HepG2 (cell line): Measurements from ENCODE around the gene COASY. TPM values are rescaled to one million over a fixed set of nuclear protein-coding genes. Genes with fewer than 3 reads are reported as not detected.

ENCODE experiments used
- ATF5 ChIP-seq: sonication (generic); formaldehyde crosslinking; IDR thresholded peaks from 2 replicates; pipeline ENCODE4 v1.4.0; 2020; ENCODE audit warnings: mild to moderate bottlenecking, low read depth, missing genetic modification reagents
- EP300 ChIP-seq, 3 experiments: sonication (generic) in 1 of 3; formaldehyde crosslinking in 1 of 3; IDR thresholded peaks; 2 replicates each; pipeline versions ENCODE4 v1.5.1 to v1.6.1; 2011 to 2020; ENCODE audit warnings: low read depth in 2 of 3, low read length in 2 of 3, borderline replicate concordance in 1 of 3, improper control_type of control experiment in 1 of 3, mild to moderate bottlenecking in 1 of 3, missing genetic modification reagents in 1 of 3, moderate library complexity in 1 of 3
- ETS1 ChIP-seq: sonication (generic); formaldehyde crosslinking; IDR thresholded peaks from 2 replicates; pipeline ENCODE4 v1.4.0; 2020; ENCODE audit warnings: missing genetic modification reagents
- HOXA3 ChIP-seq: sonication (generic); formaldehyde crosslinking; IDR thresholded peaks from 2 replicates; pipeline ENCODE4 v1.5.0; 2020; ENCODE audit warnings: missing genetic modification reagents
- HOXA9 ChIP-seq: sonication (generic); formaldehyde crosslinking; IDR thresholded peaks from 2 replicates; pipeline ENCODE4 v1.8.1; 2022; ENCODE audit warnings: missing genetic modification reagents, mild to moderate bottlenecking, moderate library complexity, borderline replicate concordance
- KLF16 ChIP-seq, 2 experiments: sonication (generic) in 1 of 2; formaldehyde crosslinking in 1 of 2; IDR thresholded peaks; 2 replicates each; pipeline versions ENCODE4 v1.6.1 to v1.8.0; 2016 to 2023; ENCODE audit warnings: missing genetic modification reagents in 2 of 2, missing compliant biosample characterization in 1 of 2
- MTERF4 ChIP-seq: sonication (generic); formaldehyde crosslinking; IDR thresholded peaks from 2 replicates; pipeline ENCODE4 v1.8.0; 2023; ENCODE audit warnings: mild to moderate bottlenecking, missing genetic modification reagents
- NFE2L1 ChIP-seq: sonication (generic); formaldehyde crosslinking; IDR thresholded peaks from 2 replicates; pipeline ENCODE4 v1.4.0; 2020; ENCODE audit warnings: missing genetic modification reagents, mild to moderate bottlenecking, borderline replicate concordance
- POLR2AphosphoS5 ChIP-seq: IDR thresholded peaks from 2 replicates; pipeline ENCODE4 v1.6.1; 2012; ENCODE audit warnings: low read depth, low read length
- RXRB ChIP-seq: IDR thresholded peaks from 2 replicates; pipeline ENCODE4 v1.6.1; 2016; ENCODE audit warnings: borderline replicate concordance, missing genetic modification reagents, missing compliant biosample characterization
- TRIM24 ChIP-seq: sonication (generic); formaldehyde crosslinking; IDR thresholded peaks from 2 replicates; pipeline ENCODE4 v1.8.0; 2022; ENCODE audit warnings: mild to moderate bottlenecking, missing genetic modification reagents
- ZBTB38 ChIP-seq: sonication (generic); formaldehyde crosslinking; IDR thresholded peaks from 2 replicates; pipeline ENCODE4 v1.5.1; 2020; ENCODE audit warnings: mild to moderate bottlenecking, missing genetic modification reagents
- ZBTB7B ChIP-seq: sonication (generic); formaldehyde crosslinking; IDR thresholded peaks from 2 replicates; pipeline ENCODE4 v1.4.0; 2020; ENCODE audit warnings: missing genetic modification reagents
- ZNF12 ChIP-seq: sonication (generic); formaldehyde crosslinking; IDR thresholded peaks from 2 replicates; pipeline ENCODE4 v1.5.0; 2020; ENCODE audit warnings: missing genetic modification reagents
- ZNF207 ChIP-seq: fragments of 450-650 bp; IDR thresholded peaks from 2 replicates; pipeline ENCODE4 v1.6.1; 2016; ENCODE audit warnings: antibody characterized with exemption, borderline replicate concordance
- ZNF24 ChIP-seq: fragments of 450-650 bp; IDR thresholded peaks from 2 replicates; pipeline ENCODE4 v1.6.1; 2017; ENCODE audit warnings: antibody characterized with exemption, mild to moderate bottlenecking
- ZNF275 ChIP-seq: sonication (generic); formaldehyde crosslinking; IDR thresholded peaks from 2 replicates; pipeline ENCODE4 v1.8.0; 2022; ENCODE audit warnings: missing genetic modification reagents, mild to moderate bottlenecking, inconsistent platforms, borderline replicate concordance
- ZNF30 ChIP-seq: sonication (generic); formaldehyde crosslinking; IDR thresholded peaks from 2 replicates; pipeline ENCODE4 v1.5.0; 2020; ENCODE audit warnings: mild to moderate bottlenecking, missing genetic modification reagents
- ZNF335 ChIP-seq: sonication (generic); formaldehyde crosslinking; IDR thresholded peaks from 2 replicates; pipeline ENCODE4 v1.4.0; 2020; ENCODE audit warnings: missing genetic modification reagents
- ZNF576 ChIP-seq: sonication (generic); formaldehyde crosslinking; IDR thresholded peaks from 2 replicates; pipeline ENCODE4 v1.4.0; 2020; ENCODE audit warnings: mild to moderate bottlenecking, missing genetic modification reagents
- ZNF607 ChIP-seq: sonication (generic); formaldehyde crosslinking; IDR thresholded peaks from 2 replicates; pipeline ENCODE4 v1.5.1; 2020; ENCODE audit warnings: missing genetic modification reagents, mild to moderate bottlenecking, borderline replicate concordance
- ZNF709 ChIP-seq: sonication (generic); formaldehyde crosslinking; IDR thresholded peaks from 2 replicates; pipeline ENCODE4 v1.5.0; 2020; ENCODE audit warnings: mild to moderate bottlenecking, missing genetic modification reagents
- ZNF761 ChIP-seq: sonication (generic); formaldehyde crosslinking; conservative IDR thresholded peaks from 2 replicates; pipeline ENCODE4 v1.4.0; 2020; ENCODE audit warnings: mild to moderate bottlenecking, missing genetic modification reagents
- ZNF788 ChIP-seq: sonication (generic); formaldehyde crosslinking; IDR thresholded peaks from 2 replicates; pipeline ENCODE4 v1.5.0; 2020; ENCODE audit warnings: mild to moderate bottlenecking, missing genetic modification reagents, borderline replicate concordance
- polyA plus RNA-seq, 8 experiments: library from polyadenylated mRNA; depleted of rRNA in 3 of 8; stranded (reverse) in 7 of 8; unstranded in 1 of 8; fragments of >200 nt; fragmentation: Illumina TruSeq in 4 of 8; extraction: Trizol in 4 of 8; gene quantifications; 2 replicates each; pipeline versions ENCODE4 v1.2.1 to v1.2.3, GENCODE V29; 2011 to 2016; ENCODE audit warnings: low read depth in 4 of 8, missing spikeins in 1 of 8, mixed read lengths in 1 of 8; ENCODE audit not compliant: insufficient read depth in 1 of 8
- total RNA-seq, 5 experiments: library from RNA; depleted of rRNA; stranded (reverse); fragments of >200 nt; fragmentation: Illumina TruSeq; extraction: Trizol; gene quantifications; 2 replicates each; pipeline ENCODE4 v1.2.3, GENCODE V29; 2016; ENCODE audit warnings: low read depth in 1 of 5

Gene COASY
- total and polyA plus RNA-seq, 2 of the 13 experiments (the other 11 are each of a cell fraction or from before 2014, with no cell fraction given) = 90.7 to 125 TPM

- peak; percentile 26 to 76; a peak in 2 of 4 replicates for TF ChIP-seq EP300 (IDR thresholded peaks at IDR 0.05; ENCODE audit: low read depth in 2 of 2, low read length in 2 of 2)
- TF ChIP-seq EP300 (CRISPR knock-in tag; IDR thresholded peaks at IDR 0.05; ENCODE audit: borderline replicate concordance) = peak; percentile 79
- TF ChIP-seq HOXA9 (CRISPR knock-in tag) = 0 out of 2 replicates have a peak, but pooled peaks have one; percentile 22
- peak; percentile 90; the same call in 1 of the 2 replicates for TF ChIP-seq ZNF607 (CRISPR knock-in tag)
- no peak for TF ChIP-seq TRIM24 (CRISPR knock-in tag)
- no peak; the same call in 1 of the 2 replicates for TF ChIP-seq ZBTB7B
- TF ChIP-seq ZNF207 = no peak
- TF ChIP-seq ATF5 (CRISPR knock-in tag) = no peak
- TF ChIP-seq NFE2L1 (CRISPR knock-in tag) = no peak
- peak; percentile 84 for TF ChIP-seq HOXA3
- peak; percentile 41; the same call in 1 of the 2 replicates for TF ChIP-seq ZNF788 (CRISPR knock-in tag)
- 0 out of 2 replicates have a peak, but pooled peaks have one; percentile 46 for TF ChIP-seq MTERF4 (CRISPR knock-in tag)
- no peak for TF ChIP-seq ETS1 (CRISPR knock-in tag)
- peak; percentile 78 for TF ChIP-seq ZNF709 (CRISPR knock-in tag)
- TF ChIP-seq RXRB = peak; percentile 94
- TF ChIP-seq ZBTB38 = peak; percentile 84
- TF ChIP-seq ZNF576 (CRISPR knock-in tag) = 0 out of 2 replicates have a peak, but pooled peaks have one; percentile 26
- no peak for TF ChIP-seq ZNF30 (CRISPR knock-in tag)
- TF ChIP-seq ZNF761 (CRISPR knock-in tag) = no peak; the same call in 1 of the 2 replicates
- peak; percentile 40; the same call in 1 of the 2 replicates for TF ChIP-seq POLR2AphosphoS5
- 0 out of 2 replicates have a peak, but pooled peaks have one; percentile 55 for TF ChIP-seq ZNF12
- TF ChIP-seq ZNF335 (CRISPR knock-in tag) = peak; percentile 90
- TF ChIP-seq ZNF24 = no peak
- TF ChIP-seq ZNF275 = 0 out of 2 replicates have a peak, but pooled peaks have one; percentile 21
- peak; percentile 39 to 68; a peak in 2 of 4 replicates for TF ChIP-seq KLF16 (CRISPR knock-in tag; IDR thresholded peaks at IDR 0.05)
Measured at GRCh38 chr17:42541041-42541833, 20.7 kb upstream of the COASY start (continued).
